ENCODE data around the gene TOR3A.

GRCh38 chr1:179092896-179093461 lies 11.1 kb downstream of the TOR3A start:
- TF ChIP-seq, protein P1, sequence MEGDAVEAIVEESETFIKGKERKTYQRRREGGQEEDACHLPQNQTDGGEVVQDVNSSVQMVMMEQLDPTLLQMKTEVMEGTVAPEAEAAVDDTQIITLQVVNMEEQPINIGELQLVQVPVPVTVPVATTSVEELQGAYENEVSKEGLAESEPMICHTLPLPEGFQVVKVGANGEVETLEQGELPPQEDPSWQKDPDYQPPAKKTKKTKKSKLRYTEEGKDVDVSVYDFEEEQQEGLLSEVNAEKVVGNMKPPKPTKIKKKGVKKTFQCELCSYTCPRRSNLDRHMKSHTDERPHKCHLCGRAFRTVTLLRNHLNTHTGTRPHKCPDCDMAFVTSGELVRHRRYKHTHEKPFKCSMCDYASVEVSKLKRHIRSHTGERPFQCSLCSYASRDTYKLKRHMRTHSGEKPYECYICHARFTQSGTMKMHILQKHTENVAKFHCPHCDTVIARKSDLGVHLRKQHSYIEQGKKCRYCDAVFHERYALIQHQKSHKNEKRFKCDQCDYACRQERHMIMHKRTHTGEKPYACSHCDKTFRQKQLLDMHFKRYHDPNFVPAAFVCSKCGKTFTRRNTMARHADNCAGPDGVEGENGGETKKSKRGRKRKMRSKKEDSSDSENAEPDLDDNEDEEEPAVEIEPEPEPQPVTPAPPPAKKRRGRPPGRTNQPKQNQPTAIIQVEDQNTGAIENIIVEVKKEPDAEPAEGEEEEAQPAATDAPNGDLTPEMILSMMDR (IDR thresholded peaks at IDR 0.05): no peak
- TF ChIP-seq POLR2A (IDR thresholded peaks at IDR 0.05): no peak
